H4 (cell line): ENCODE data around the gene MED7. TPM values are rescaled to one million over a fixed set of nuclear protein-coding genes. Genes with fewer than 3 reads are reported as not detected.
A peak's percentile ranks its signal among the peaks of the same experiment; 100 is the strongest.

ENCODE experiments used
- DNase-seq: peaks from one replicate; pipeline ENCODE4 v3.0.0-alpha.2; 2015; ENCODE audit warnings: low spot score
- total RNA-seq: library from RNA; depleted of rRNA; stranded (reverse); fragments of >200 nt; shearing (Covaris generic); gene quantifications from 2 replicates; pipeline ENCODE4 v1.2.3, GENCODE V29; 2014

The MED7 gene
- total RNA-seq, 1 experiment from 2014 or later, result 20.0 TPM

DNA sequence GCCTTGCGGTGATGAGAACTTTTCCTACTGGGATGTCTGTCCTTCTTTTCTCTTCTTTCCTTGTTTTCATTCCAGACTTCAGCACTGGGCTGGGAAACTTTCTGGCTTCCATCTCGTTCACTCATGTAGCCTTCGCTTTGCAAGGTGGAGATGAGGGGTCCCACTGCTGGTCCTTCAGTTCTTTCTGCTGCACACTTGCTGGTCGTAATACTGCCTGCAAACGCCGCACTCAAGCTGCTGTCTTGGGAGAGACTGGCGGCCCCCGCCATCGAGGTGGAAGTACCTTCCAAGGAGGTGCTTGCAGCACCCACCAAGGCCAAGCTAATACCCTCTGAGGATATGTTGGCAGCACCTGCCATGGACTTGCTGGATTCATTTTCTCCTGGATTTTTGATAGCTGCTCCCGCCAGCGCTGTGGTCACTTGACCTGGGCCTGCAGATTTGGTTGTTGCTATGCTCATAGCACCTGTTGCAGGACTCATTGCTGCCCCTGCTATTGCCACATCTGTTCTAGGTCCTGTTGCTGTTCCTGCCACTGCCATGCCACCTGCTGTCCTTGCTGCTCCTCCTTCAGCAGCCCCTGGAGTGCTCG, 20.4 kb upstream of the MED7 start:
- no peak for DNase-seq

GRCh38 chr5:157161996-157162395, 19.3 kb upstream of the MED7 start:
- no peak for DNase-seq

- DNase-seq, result no peak
These were observed 17.3 kb upstream of the MED7 start for GRCh38 chr5:157160001-157160400.

DNA sequence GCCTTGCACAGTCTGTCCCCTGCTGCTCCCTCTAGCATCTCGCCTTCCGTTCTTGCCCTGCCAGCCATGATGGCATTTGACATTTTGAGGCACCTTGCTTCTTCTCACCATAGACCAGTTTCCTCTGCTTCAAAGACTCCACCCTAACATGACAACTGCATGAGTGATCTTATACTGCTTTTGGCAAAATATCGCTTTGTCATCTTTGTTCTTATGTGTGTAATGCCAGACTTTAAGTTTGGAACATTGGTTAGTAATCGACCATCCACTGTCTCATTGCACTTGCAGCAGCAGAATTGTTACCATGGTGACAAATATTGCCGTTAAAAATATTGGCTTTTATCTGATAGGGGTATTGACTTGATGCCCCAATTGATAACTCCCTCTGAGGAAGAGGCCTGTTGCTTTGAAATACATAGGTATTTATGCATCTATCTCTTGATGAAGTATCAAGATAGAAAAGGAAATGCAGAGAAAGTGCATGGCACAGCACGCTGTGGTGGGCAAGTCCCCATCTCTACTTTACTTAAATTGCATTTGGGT, 16.6 kb upstream of the MED7 start:
- no peak for DNase-seq

GRCh38 chr5:157157293-157157891, 14.7 kb upstream of the MED7 start:
- DNase-seq, result no peak

DNA sequence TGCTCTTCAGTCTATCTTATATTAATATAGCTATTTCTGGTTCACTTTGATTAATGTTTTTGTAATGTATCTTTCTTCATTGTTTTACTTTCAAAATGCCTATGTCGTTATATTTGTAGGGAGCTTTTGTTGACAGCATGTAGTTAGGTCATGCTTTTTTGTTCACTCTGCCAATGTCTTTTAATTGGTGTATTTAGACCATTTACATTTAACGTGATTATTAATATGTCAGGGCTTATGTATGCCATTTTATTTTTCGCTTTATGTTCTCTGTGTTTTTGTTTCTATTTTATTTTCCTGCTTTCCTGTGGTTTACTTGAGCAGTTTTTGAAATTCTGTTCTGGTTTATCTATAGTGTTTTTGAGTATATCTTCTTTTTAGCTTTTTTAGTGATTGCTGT, 12.6 kb upstream of the MED7 start:
- no peak for DNase-seq

- no peak for DNase-seq
These were observed 8.3 kb upstream of the MED7 start for GRCh38 chr5:157150995-157151394.

DNA sequence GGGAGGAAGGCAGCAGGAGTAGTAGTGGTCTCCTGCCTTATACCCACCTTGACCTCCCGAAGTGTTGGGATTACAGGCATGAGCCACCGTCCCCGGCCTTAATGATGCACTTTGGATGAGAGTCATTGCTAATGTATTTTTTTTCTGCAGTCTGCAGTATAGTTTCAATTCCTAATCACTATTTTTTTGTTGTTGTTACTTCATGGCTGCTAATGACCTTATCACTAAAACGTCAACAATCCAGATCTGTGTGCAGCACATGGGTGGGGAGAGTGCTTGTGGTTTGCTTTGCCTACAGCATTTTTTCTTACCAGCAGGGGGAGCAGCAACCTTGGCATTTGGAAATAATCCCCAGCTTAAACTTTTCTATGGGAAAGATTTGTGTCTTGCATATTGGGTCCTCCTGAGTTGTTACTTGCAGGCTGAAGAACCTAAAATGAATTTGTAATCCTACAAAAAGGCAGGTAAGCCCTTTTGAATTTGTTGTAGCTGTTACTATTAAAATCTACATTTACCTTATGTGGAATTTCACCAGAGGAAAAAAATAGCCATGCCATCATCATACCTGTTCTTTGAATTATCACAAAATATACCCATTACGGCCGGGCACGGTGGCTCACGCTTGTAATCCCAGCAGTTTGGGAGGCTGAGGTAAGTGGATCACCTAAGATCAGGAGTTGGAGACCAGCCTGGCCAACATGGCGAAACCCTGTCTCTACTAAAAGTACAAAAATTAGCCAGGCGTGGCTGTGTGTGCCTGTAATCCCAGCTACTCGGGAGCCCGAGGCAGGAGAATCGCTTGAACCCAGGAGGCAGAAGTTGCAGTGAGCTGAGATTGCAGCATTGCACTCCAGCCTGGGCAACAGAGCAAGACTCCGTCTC, 6.3 kb upstream of the MED7 start:
- peak; percentile 43 for DNase-seq

GRCh38 chr5:157143127-157143971, 684 bp upstream of the MED7 start:
- no peak for DNase-seq

- no peak for DNase-seq
These were observed 5.0 kb downstream of the MED7 start for GRCh38 chr5:157137691-157138090.

DNA sequence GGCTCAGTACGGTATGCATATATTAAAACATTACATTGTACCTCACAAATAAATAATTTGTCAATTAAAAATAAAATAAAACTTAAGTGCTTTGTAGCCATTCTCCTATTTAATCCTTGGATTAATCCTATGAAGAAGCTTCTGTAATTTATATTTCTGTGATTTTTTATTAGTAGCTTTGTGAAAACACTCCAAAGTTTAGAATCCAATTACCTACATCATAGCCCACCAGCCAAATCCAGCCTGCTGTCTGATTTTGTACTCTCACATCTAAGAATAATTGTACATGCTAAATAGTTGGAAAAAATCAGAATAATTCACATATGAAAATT, 10.4 kb downstream of the MED7 start:
- no peak for DNase-seq

- no peak for DNase-seq
These were observed 11.7 kb downstream of the MED7 start for GRCh38 chr5:157130925-157131324.

DNA sequence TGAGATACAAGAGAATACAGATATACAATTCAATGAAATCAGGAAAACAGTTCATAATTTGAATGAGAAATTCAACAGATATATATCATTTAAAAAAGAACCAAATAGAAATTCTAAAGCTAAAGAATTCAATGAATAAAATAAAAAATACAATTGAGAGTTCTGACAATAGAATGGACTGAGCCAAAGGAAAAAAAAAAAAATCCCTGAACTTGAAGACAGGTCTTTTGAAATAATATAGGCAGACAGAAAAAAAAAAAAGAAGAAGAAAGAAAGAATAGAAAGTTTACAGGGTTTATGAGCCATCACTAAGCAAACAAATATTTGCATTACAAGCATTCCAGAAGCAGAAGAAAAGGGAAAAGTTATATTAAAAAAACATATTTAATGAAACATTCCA, 21.0 kb downstream of the MED7 start:
- DNase-seq, result no peak

DNA sequence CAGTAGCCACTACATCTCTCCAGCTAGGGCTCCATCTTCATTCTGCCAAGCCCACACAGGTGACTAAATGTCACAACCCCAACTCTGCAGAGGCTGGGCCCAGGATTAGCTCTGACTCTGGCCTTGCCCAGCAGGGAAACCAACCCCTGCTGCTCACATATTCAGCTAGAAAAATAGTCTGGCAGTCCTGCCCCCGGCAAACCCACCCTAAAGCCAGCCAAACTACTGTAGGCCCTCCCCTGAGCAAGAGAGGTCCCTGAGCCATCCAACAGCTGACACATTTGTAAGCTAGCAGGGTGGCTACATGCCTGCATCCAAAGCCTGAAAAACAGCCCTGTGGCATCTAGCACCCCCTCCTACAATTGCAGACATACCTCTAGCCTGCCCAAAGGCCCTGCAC, 22.6 kb downstream of the MED7 start:
- DNase-seq, result no peak

- DNase-seq, result no peak
These were observed 26.1 kb downstream of the MED7 start for GRCh38 chr5:157116483-157116954.

DNA sequence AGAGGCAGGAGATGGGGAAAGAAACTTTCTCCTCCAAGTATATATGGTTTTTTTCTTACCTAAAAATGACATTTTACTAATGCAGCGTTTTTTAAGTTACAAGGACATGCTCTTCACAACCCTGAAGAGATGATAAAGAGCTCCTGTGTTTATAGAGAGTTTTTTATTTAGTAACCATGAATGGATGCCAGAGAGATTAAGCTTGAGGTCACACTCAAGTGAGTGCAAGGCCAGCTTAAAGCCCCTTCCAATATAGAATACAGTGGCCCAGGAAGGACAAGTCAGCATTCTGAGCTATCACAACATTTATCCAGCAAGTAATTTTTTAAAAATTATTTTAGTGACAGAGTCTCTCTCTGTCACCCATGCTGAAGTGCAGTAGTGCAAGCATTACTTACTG, 27.2 kb downstream of the MED7 start:
- no peak for DNase-seq

DNA sequence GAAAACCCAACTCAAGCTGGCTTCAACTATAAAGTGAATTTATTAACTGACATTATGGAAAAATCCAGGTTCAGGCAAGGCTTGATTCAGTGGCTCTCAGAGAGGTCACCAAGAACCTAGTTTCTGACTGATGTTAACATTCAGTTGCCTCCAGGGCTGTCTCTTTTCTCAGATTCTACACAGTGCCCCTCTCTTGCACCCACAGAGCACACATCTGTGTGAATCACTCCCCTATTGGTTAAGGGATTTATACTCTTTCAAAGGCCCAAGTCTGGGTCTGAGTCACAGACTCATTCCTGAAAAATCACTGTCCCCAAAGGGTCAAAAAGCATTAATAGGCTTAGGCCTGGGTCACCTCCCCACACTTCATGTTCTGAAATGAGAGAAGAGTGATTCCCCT, 27.7 kb downstream of the MED7 start:
- DNase-seq, result no peak

DNA sequence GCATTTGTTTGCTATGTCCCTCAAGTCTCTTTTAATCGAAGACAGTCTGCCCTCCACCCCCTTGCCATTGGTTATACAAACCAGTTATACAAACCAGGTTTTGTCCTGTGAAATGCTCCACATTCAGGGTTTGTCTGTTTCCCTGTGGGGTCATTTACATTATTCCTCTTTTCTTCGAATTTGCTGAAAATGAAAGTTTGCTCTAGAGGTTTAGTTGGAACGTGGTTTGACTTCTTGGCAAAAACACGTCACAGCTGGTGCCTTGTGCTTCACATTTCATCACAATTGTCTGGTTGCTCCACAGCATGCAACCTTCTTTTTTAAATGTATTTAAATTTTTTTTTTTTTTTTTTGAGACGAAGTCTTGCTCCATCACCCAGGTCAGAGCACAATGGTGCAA, 29.7 kb downstream of the MED7 start:
- no peak for DNase-seq

- no peak for DNase-seq
These were observed 32.9 kb downstream of the MED7 start for GRCh38 chr5:157109744-157110143.

GRCh38 chr5:157108976-157109375, 33.7 kb downstream of the MED7 start, which contains the start of gene HAVCR2:
HAVCR2 (minus strand) TSS chr5:157109044; CDS start chr5:157108983, 61 bp downstream.
- DNase-seq, result no peak

GRCh38 chr5:157107508-157107907, 35.2 kb downstream of the MED7 start:
- no peak for DNase-seq
